SHP77 treated with DMSO at 0.1 percent for 48 hours (cell line): ENCODE measurements around the gene PMIS2.
"Not testable (repeated sequence)": the region's sequence is repeated elsewhere in the genome, so short reads cannot be mapped to it uniquely, and the experiment has no call there.

Experiments
- DNase-seq: peaks from one replicate; lab custom pipeline; 2025; lab: John Stamatoyannopoulos, UW

The PMIS2 gene

DNA sequence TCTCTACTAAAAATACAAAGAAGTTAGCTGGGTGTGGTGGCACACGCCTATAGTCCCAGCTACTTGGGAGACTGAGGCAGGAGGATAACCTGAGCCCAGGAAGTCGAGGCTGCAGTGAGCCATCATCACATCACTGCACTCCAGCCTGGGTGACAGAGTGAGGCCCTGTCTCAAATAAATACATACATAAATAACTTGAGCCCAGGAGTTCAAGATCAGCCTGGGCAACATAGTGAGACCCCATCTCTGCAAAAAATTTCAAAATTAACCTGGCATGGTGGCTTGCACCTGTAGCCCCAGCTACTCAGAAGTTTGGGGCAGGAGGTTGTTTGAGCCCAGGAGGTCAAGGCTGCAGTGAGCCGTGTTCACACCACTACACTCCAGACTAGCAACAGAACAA is 9.1 kb downstream of the PMIS2 start:
- DNase-seq = not testable (repeated sequence)

GRCh38 chr19:35595928-35596327 is 10.0 kb downstream of the PMIS2 start:
- no peak for DNase-seq

DNA sequence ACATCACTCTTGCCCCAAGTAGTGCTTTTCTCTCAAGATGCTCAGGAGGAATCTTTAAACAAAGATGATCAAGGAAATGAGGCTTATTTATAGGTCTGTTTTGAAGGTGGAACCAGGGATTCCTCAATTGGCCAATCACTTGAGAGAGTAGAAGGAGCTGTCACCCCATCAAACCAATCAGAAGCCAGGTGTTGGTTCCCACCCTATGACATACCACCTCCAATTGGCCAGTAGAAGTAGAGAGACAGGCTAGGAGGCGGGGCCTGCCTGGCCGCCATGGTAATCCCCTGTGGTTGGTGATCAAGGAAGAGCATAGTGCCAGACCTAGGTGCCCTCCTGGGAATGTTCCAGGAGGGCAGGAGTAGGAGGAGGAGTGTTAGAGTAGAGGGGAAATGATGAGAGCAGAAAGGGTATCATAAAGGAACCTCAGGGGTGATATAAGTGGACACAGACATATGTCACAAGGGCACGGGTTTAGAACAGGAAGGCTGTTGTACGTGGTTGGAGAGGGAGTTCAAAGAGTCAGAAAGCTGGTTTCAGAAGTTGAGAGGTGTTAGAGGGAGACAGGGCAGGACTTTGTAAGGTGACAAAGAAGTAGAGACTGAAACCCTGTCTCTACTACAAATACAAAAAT is 10.5 kb downstream of the PMIS2 start:
- DNase-seq = no peak

- DNase-seq = no peak
Measured at GRCh38 chr19:35601971-35602370, 16.0 kb downstream of the PMIS2 start.

DNA sequence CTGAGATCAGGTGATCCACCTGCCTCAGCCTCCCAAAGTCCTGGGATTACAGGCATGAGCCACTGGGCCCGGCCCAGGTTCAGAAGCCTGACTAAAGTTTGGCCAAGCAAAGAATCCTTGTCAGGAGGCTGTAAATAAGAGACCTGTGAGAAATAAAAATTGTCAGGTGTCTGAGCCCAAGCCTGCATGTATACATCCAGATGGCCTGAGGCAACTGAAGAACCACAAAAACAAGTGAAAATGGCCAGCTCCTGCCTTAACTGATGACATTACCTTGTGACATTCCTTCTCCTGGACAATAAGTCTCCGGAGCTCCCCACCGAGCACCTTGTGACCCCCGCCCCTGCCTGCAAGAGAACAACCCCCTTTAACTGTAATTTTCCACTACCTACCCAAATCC is 18.5 kb downstream of the PMIS2 start:
- DNase-seq = not testable (repeated sequence)

GRCh38 chr19:35607170-35607569 is 21.2 kb downstream of the PMIS2 start:
- not testable (repeated sequence) for DNase-seq

GRCh38 chr19:35607661-35608060 is 21.7 kb downstream of the PMIS2 start:
- no peak for DNase-seq

GRCh38 chr19:35608251-35608650 is 22.3 kb downstream of the PMIS2 start:
- DNase-seq = no peak

GRCh38 chr19:35609851-35610353 is 23.9 kb downstream of the PMIS2 start:
- no peak for DNase-seq

- no peak for DNase-seq
Measured at GRCh38 chr19:35612224-35612558, 26.2 kb downstream of the PMIS2 start.

DNA sequence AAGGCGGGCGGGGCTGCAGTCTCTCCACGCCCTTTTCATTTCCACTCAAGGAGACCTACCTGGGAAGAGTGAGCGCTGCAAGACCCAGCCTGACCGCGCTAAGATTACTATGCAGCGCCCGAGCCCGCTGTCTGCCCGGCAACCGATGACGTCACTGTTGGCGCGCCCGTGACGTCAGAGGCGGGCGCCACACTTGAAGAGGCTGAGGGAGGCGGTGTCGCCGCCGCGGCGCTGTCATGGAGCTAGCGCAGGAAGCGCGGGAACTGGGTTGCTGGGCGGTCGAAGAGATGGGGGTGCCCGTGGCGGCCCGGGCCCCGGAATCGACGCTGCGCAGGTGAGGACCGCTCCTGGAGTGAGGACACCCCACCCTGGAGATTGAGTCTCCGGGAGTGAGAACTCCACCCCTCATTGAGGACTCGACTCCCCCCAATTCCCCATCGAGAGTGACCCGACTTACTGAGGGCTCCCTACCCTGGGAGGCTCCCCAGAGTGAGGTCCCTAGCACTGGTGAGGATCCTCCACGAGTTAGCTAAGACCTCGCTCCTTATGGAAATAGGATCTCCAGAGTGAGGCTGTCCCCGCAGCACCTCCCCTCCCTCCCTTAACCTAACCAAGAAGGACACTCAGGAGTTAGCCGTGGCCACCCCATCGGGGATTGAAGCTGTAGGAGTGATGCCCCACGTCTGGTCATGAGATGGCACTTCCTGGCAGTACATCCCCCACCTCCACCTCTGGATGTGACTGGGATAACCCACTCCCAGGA is 26.8 kb downstream of the PMIS2 start, which contains the start of gene HAUS5:
HAUS5 (plus strand) TSS at position 177 of the 763 bp plus-strand sequence; CDS start at position 237, 60 bp downstream.
- peak; percentile 77 for DNase-seq

DNA sequence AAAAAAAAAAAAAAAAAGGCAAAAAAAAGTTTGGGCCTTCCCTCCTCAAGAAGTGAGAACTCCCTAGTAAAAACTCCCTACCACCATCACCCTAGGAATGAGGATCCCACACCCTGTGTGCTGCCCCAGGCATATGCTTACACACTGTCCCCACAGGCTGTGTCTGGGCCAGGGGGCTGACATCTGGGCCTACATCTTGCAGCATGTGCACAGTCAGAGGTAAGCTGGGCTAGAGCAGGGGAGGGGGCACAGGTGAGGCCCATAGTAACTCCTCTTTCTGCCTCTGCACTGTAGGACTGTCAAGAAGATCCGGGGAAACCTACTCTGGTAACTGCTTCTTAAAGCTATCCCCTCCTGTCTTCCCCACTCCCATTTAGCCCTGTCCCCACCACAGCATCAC is 27.6 kb downstream of the PMIS2 start:
- DNase-seq = no peak

- no peak for DNase-seq
Measured at GRCh38 chr19:35615036-35615435, 29.1 kb downstream of the PMIS2 start.

- no peak for DNase-seq
Measured at GRCh38 chr19:35618857-35619256, 32.9 kb downstream of the PMIS2 start.

DNA sequence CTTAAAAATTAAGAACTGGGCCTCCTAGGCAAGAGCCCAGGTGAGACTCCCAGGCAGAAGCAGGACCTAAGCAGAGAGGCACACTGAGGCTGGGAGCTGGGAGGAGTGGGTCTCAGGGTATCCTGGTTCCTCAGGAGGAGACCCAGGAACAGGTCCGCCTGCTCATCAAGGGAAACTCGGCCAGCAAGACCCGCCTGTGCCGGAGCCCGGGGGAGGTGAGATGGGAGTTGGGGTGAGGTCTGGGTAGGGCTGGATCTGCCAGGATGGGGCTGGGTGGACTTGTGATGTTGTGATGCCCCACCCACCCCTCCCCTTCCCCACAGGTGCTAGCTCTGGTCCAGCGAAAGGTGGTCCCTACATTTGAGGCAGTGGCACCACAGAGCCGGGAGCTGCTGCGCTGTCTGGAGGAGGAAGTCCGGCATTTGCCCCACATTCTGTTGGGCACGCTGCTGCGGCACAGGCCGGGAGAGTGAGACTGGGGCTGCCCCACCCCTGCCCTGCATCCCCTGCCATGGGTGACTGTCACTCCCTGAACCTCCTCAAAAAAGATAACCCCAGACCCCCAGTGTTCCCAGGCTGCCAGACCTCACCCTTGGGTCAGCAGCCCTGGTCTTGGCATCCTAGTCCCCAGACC is 33.4 kb downstream of the PMIS2 start:
- DNase-seq = no peak

- DNase-seq = no peak
Measured at GRCh38 chr19:35620001-35620400, 34.0 kb downstream of the PMIS2 start.

DNA sequence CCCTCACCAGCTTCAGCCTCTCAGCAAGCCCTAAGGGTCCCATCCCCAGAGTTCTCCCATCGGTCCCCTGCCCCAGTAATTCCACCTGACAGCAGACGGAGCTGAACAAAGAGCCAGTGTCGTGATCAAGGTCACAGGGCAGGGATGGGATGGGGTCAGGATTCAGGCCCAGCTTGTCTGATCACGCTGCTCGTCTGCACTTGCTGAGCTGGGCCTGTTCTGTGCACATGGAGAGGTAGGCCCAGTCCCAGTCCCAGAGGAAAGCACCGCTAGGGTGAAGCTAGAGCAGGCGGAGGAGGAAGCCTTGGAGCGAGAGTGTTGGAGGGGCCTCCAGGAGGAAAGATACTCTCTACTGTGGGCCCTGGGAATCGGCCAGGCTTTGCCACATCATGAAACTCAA is 35.7 kb downstream of the PMIS2 start:
- DNase-seq = no peak

GRCh38 chr19:35622750-35623149 is 36.8 kb downstream of the PMIS2 start:
- no peak for DNase-seq

DNA sequence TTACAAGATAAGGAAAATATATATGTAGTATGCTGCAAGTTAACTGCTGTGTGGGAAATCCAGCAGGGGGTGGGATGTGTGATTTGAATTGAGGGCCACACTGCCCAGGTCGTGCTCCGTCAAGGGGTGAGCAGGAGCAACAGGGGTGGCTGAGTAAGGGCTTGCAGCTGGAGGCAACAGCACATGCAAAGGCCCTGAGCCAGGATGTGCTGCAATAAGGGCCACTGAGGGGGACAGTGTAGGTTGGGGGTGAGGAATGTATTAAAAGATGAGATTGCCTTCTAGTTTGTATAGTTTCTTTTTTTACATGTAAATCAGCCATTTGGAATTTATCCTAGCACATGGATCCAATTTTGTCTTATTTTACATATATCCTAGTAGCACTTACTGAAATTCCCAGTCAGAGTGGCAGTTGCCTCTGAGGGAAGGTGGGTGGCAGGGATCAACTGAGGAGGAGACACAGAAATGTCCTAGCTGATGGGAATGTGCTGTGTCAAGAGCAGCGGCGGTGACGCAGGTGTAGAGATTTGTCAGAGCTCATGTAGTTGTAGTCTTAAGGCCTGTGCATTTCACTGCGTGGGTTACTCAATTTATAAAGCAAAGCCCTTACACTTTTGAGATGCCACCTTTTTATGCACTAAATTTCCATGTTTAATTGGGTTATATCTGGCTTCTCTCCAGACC is 37.5 kb downstream of the PMIS2 start:
- no peak for DNase-seq

- DNase-seq = no peak
Measured at GRCh38 chr19:35628264-35628564, 42.2 kb downstream of the PMIS2 start.

- DNase-seq = peak; percentile 94
Measured at GRCh38 chr19:35628565-35629331, 42.8 kb downstream of the PMIS2 start, which contains the start of gene RBM42. RBM42 (plus strand) TSS chr19:35629036; CDS start chr19:35629154, 118 bp downstream.

DNA sequence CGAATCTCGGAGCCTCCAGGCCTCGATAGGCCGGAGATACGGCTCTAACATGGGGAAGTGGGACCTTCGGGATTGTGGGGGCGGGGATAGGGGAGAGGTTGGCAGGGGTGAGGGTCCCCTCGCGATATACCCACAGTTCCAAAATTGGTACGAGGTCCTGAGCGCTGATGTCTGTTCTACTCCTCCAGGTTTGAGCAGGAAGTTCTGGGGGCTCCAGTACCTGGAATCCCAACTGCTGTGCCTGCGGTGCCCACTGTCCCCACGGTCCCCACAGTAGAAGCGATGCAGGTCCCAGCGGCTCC is 43.3 kb downstream of the PMIS2 start:
- DNase-seq = no peak
